H1 (cell line): ENCODE results near the gene CHRNG. TPM values are rescaled to one million over a fixed set of nuclear protein-coding genes. Genes with fewer than 3 reads are reported as not detected.

Experiments used
- CTCF ChIA-PET: fragments of 300-600 bp; sonication (Branson Sonifier 250); formaldehyde crosslinking; loops from one replicate; lab custom pipeline; 2021; ENCODE audit not compliant: partially characterized antibody; lab: Charles Lee
- POLR2A ChIA-PET: fragments of 300-600 bp; sonication (Branson Sonifier 250); formaldehyde crosslinking; loops from one replicate; lab custom pipeline; 2021; ENCODE audit warnings: inconsistent platforms; ENCODE audit not compliant: partially characterized antibody; lab: Charles Lee
- DNase-seq, 2 experiments: peaks; one replicate each; pipeline versions ENCODE4 v3.0.0 to v3.0.0-alpha.2; 2010 to 2022; ENCODE audit warnings: low spot score in 2 of 2, low read depth in 1 of 2, mixed read lengths in 1 of 2
- FAIRE-seq: peaks from 2 replicates; lab custom pipeline; 2011; peaks lifted over from hg19 to GRCh38; lab: Jason Lieb, UNC
- H2AFZ ChIP-seq: 2 replicates; pipeline ENCODE4 v1.8.1; 2012; ENCODE audit warnings: low read length, inconsistent platforms
- H2AK5ac ChIP-seq: 2 replicates; pipeline ENCODE4 v1.6.1; 2013; ENCODE audit warnings: low read depth, low read length
- H2BK120ac ChIP-seq: replicated peaks from 2 replicates; pipeline ENCODE3; 2013; ENCODE audit warnings: low read depth, low read length, inconsistent platforms
- H2BK12ac ChIP-seq: 2 replicates; pipeline ENCODE4 v1.6.1; 2013; ENCODE audit warnings: low read depth, low read length
- H2BK15ac ChIP-seq: 2 replicates; pipeline ENCODE4 v1.6.1; 2013; ENCODE audit warnings: low read length
- H2BK20ac ChIP-seq: 2 replicates; pipeline ENCODE4 v1.6.1; 2013; ENCODE audit warnings: low read length
- H2BK5ac ChIP-seq: 2 replicates; pipeline ENCODE4 v1.6.1; 2013; ENCODE audit warnings: low read depth, low read length
- H3K14ac ChIP-seq: 2 replicates; pipeline ENCODE4 v1.6.1; 2013; ENCODE audit warnings: inconsistent platforms; ENCODE audit not compliant: insufficient read length
- H3K18ac ChIP-seq: 2 replicates; pipeline ENCODE4 v1.6.1; 2013; ENCODE audit warnings: low read length; ENCODE audit errors: extremely low read depth
- H3K23ac ChIP-seq: 2 replicates; pipeline ENCODE4 v1.6.1; 2013; ENCODE audit warnings: inconsistent platforms; ENCODE audit not compliant: insufficient read length
- H3K23me2 ChIP-seq: 2 replicates; pipeline ENCODE4 v1.6.1; 2013; ENCODE audit warnings: low read depth, low read length
- H3K27ac ChIP-seq: 2 replicates; pipeline ENCODE4 v1.6.1; 2011; ENCODE audit warnings: low read depth, low read length, inconsistent platforms
- H3K27me3 ChIP-seq, 4 experiments: replicated peaks in 1 of 4; 1 replicate in 1 of 4; 2 replicates in 3 of 4; pipeline versions ENCODE4 v1.6.1 to v1.8.1; 2011 to 2013; ENCODE audit warnings: low read length in 3 of 4, mild to moderate bottlenecking in 3 of 4, inconsistent platforms in 2 of 4, mixed read lengths in 2 of 4, moderate library complexity in 1 of 4; ENCODE audit not compliant: control insufficient read depth in 3 of 4, insufficient read depth in 3 of 4; ENCODE audit errors: extremely low read depth in 1 of 4
- H3K36me3 ChIP-seq, 4 experiments: 2 replicates each; pipeline versions ENCODE4 v1.6.1 to v1.8.1; 2011 to 2013; ENCODE audit warnings: mild to moderate bottlenecking in 4 of 4, low read length in 3 of 4, moderate library complexity in 2 of 4, control low read depth in 1 of 4, inconsistent platforms in 1 of 4; ENCODE audit not compliant: insufficient read depth in 4 of 4, control insufficient read depth in 2 of 4
- H3K4ac ChIP-seq: replicated peaks from 2 replicates; pipeline ENCODE3; 2013; ENCODE audit warnings: low read length, low read depth, mixed read lengths, inconsistent platforms; ENCODE audit not compliant: insufficient read length
- H3K4me1 ChIP-seq, 4 experiments: replicated peaks in 1 of 4; 1 replicate in 1 of 4; 2 replicates in 3 of 4; pipeline versions ENCODE4 v1.6.1 to v1.8.1; 2011 to 2013; ENCODE audit warnings: low read length in 3 of 4, inconsistent platforms in 2 of 4, mixed read lengths in 1 of 4; ENCODE audit not compliant: insufficient read depth in 4 of 4, control insufficient read depth in 3 of 4
- H3K4me2 ChIP-seq, 2 experiments: 2 replicates each; pipeline versions ENCODE4 v1.6.1 to v1.8.1; 2011 to 2013; ENCODE audit warnings: low read depth in 2 of 2, low read length in 2 of 2, control low read depth in 1 of 2, inconsistent platforms in 1 of 2, mild to moderate bottlenecking in 1 of 2; ENCODE audit not compliant: insufficient read depth in 1 of 2
- H3K4me3 ChIP-seq, 4 experiments: fragments of 200-600, 300-600 bp in 1 of 4; sonication (generic), shearing (Covaris generic), sonication (Bioruptor Twin) in 1 of 4; 2 replicates each; pipeline versions ENCODE4 v1.5.1 to v1.8.1; 2011 to 2016; ENCODE audit warnings: low read length in 4 of 4, low read depth in 3 of 4, control low read depth in 2 of 4, inconsistent platforms in 2 of 4, mild to moderate bottlenecking in 2 of 4, mixed read lengths in 1 of 4, moderate library complexity in 1 of 4; ENCODE audit not compliant: insufficient read depth in 2 of 4; ENCODE audit errors: extremely low read depth in 1 of 4
- H3K56ac ChIP-seq: replicated peaks from 2 replicates; pipeline ENCODE3; 2013; ENCODE audit warnings: low read depth, mild to moderate bottlenecking, mixed read lengths, low read length, inconsistent platforms; ENCODE audit not compliant: insufficient read length
- H3K79me1 ChIP-seq: 2 replicates; pipeline ENCODE4 v1.6.1; 2013; ENCODE audit warnings: low read depth, low read length, control low read depth
- H3K79me2 ChIP-seq, 2 experiments: 2 replicates each; pipeline versions ENCODE4 v1.6.1 to v1.8.1; 2012 to 2013; ENCODE audit warnings: low read length in 2 of 2, mild to moderate bottlenecking in 2 of 2, inconsistent platforms in 1 of 2; ENCODE audit not compliant: insufficient read depth in 2 of 2, control insufficient read depth in 1 of 2
- H3K9ac ChIP-seq, 4 experiments: replicated peaks in 1 of 4; 1 replicate in 1 of 4; 2 replicates in 3 of 4; pipeline versions ENCODE4 v1.6.1 to v1.8.1; 2011 to 2013; ENCODE audit warnings: low read depth in 3 of 4, low read length in 3 of 4, control low read depth in 2 of 4, mild to moderate bottlenecking in 2 of 4, moderate library complexity in 2 of 4, inconsistent platforms in 1 of 4; ENCODE audit errors: extremely low read depth in 1 of 4
- H3K9me3 ChIP-seq, 2 experiments: 2 replicates each; pipeline versions ENCODE4 v1.6.1 to v1.8.1; 2012 to 2013; ENCODE audit warnings: mild to moderate bottlenecking in 2 of 2, moderate library complexity in 2 of 2, control low read depth in 1 of 2, inconsistent platforms in 1 of 2, low read depth in 1 of 2, low read length in 1 of 2, mixed read lengths in 1 of 2; ENCODE audit not compliant: insufficient read depth in 2 of 2
- H4K20me1 ChIP-seq, 2 experiments: replicated peaks in 1 of 2; 2 replicates each; pipeline versions ENCODE3 to v1.8.1; 2011 to 2013; ENCODE audit warnings: inconsistent platforms in 2 of 2, low read length in 2 of 2, mild to moderate bottlenecking in 1 of 2; ENCODE audit not compliant: insufficient read depth in 2 of 2, control insufficient read depth in 1 of 2
- H4K5ac ChIP-seq: 2 replicates; pipeline ENCODE4 v1.6.1; 2013; ENCODE audit warnings: low read length, low read depth, mixed read lengths, inconsistent platforms; ENCODE audit not compliant: insufficient read length
- H4K8ac ChIP-seq: 2 replicates; pipeline ENCODE4 v1.8.0; 2013; ENCODE audit warnings: mild to moderate bottlenecking, moderate library complexity, low read length, inconsistent platforms; ENCODE audit not compliant: insufficient read depth; ENCODE audit errors: extremely low read depth
- H4K91ac ChIP-seq: replicated peaks from 2 replicates; pipeline ENCODE3; 2013; ENCODE audit warnings: low read length, mixed read lengths, inconsistent platforms; ENCODE audit not compliant: insufficient read length
- CEBPB ChIP-seq: IDR thresholded peaks from 2 replicates; pipeline ENCODE4 v1.6.1; 2012; ENCODE audit warnings: low read depth, low read length
- CHD1 ChIP-seq: IDR thresholded peaks from 2 replicates; pipeline ENCODE4 v1.6.1; 2012; ENCODE audit warnings: low read depth, low read length, improper control_type of control experiment
- CTBP2 ChIP-seq: IDR thresholded peaks from 2 replicates; pipeline ENCODE4 v1.7.0; 2011; ENCODE audit warnings: borderline replicate concordance, mild to moderate bottlenecking, moderate library complexity, mixed read lengths, low read length; ENCODE audit not compliant: insufficient read depth, insufficient read length
- E2F6 ChIP-seq: IDR thresholded peaks from 2 replicates; pipeline ENCODE4 v1.6.1; 2012; ENCODE audit warnings: inconsistent platforms
- RFX5 ChIP-seq: IDR thresholded peaks from 2 replicates; pipeline ENCODE4 v1.6.1; 2011; ENCODE audit warnings: low read depth, low read length, improper control_type of control experiment, borderline replicate concordance
- TAF1 ChIP-seq: IDR thresholded peaks from 2 replicates; pipeline ENCODE4 v1.6.1; 2011; ENCODE audit warnings: mild to moderate bottlenecking, low read depth, low read length
- USF2 ChIP-seq: IDR thresholded peaks from 2 replicates; pipeline ENCODE4 v1.6.1; 2011; ENCODE audit warnings: low read length, improper control_type of control experiment
- WGBS, 2 experiments: shearing (Covaris generic) in 1 of 2; methylation state at CpG; one replicate each; pipeline versions ENCODE4 v1.1.6 to v1.1.7; 2013 to 2015; ENCODE audit warnings: low lambda C conversion rate in 2 of 2, mixed read lengths in 2 of 2, inconsistent platforms in 1 of 2, low coverage in 1 of 2, missing lambda C conversion rate in 1 of 2; ENCODE audit not compliant: insufficient replicate concordance in 2 of 2, insufficient coverage in 1 of 2, insufficient read length in 1 of 2; ENCODE audit errors: extremely low coverage in 1 of 2, missing lambda C conversion rate in 1 of 2; 5-methylcytosine and 5-hydroxymethylcytosine counted together
- polyA plus RNA-seq, 7 experiments: library from polyadenylated mRNA; depleted of rRNA in 3 of 7; stranded (reverse) in 5 of 7; unstranded in 2 of 7; fragments of >200 nt in 5 of 7; fragments of 200-250 nt in 2 of 7; gene quantifications; 1 replicate in 5 of 7; 2 replicates in 1 of 7; 4 replicates in 1 of 7; pipeline versions ENCODE4 v1.2.1 to v1.2.3, GENCODE V29; 2011 to 2013; ENCODE audit warnings: missing spikeins in 2 of 7, mixed read lengths in 2 of 7
- total RNA-seq: library from RNA; stranded (reverse); fragmentation: NEBNext Ultra II Directional; extraction: Animal tissue kit (Norgen Biotek cat#: 25700); gene quantifications from 2 replicates; pipeline ENCODE4 v1.2.1, GENCODE V29; 2021

The CHRNG gene
- total and polyA plus RNA-seq, 2 of the 8 experiments (the other 6 are each of a cell fraction or from before 2014, with no cell fraction given) = 0.05 TPM; not detected in 1

- no peak overlapping the region for H3K56ac ChIP-seq
- no peak overlapping the region for H3K23ac ChIP-seq
- no peak overlapping the region for H3K4me3 ChIP-seq
- no peak overlapping the region for H3K9ac ChIP-seq
- H3K4me1 ChIP-seq = peaks cover 0 to 15% (median 10%) of the 10 kb centered on the region in 4 experiments; a peak in 6 of 7 replicates
- no peak overlapping the region for H3K27ac ChIP-seq
- H2BK120ac ChIP-seq = no peak overlapping the region
- H2BK12ac ChIP-seq = no peak overlapping the region
- H3K79me1 ChIP-seq = no peaks in the 10 kb centered on the region; the same call in 1 of the 2 replicates
- 0 out of 4 replicates have a peak, but pooled peaks cover 0 to 4% of the 10 kb centered on the region in 2 experiments for H3K79me2 ChIP-seq
- H4K91ac ChIP-seq = no peak overlapping the region
- WGBS, 2 experiments = 83% methylated on average over 9 of the region's 9 CpGs; no CpG with 5 or more reads in 1 of the 2 experiments
- H3K36me3 ChIP-seq = peaks cover 0 to 6% (median 0%) of the 10 kb centered on the region in 4 experiments; a peak in 2 of 8 replicates
- H3K23me2 ChIP-seq = 0 out of 2 replicates have a peak, but pooled peaks cover 1% of the 10 kb centered on the region
- H3K4me2 ChIP-seq = no peak overlapping the region
- no peak overlapping the region for H3K14ac ChIP-seq
- ChIA-PET CTCF (interaction anchor here (0.6 to 1.6 kb wide), 4 partner anchors 19 to 85 kb away, joined by 3 to 4 read pairs (median 4); no protein-coding TSS in a partner anchor), POLR2A (interaction anchor here (0.9 to 4.0 kb wide), 2 partner anchors 9 to 11 kb away, joined by 3 to 24 read pairs; partner anchors contain the start of genes EIF4E2 and TIGD1)
- H3K4ac ChIP-seq = no peak overlapping the region
- H2AFZ ChIP-seq = no peak overlapping the region
- H3K9me3 ChIP-seq = no peaks in the 10 kb centered on the region
- no peak overlapping the region for H4K5ac ChIP-seq
- H2AK5ac ChIP-seq = no peak overlapping the region
- H3K27me3 ChIP-seq = no peaks in the 10 kb centered on the region
- no peak overlapping the region for H3K18ac ChIP-seq
- H2BK20ac ChIP-seq = no peak overlapping the region
- FAIRE-seq (no peak), DNase-seq (peak in 1 of 2 experiments; percentile 39)
- H4K8ac ChIP-seq = no peak overlapping the region
- no peak overlapping the region for H2BK15ac ChIP-seq
- no peak overlapping the region for H2BK5ac ChIP-seq
- H4K20me1 ChIP-seq = peaks cover 4 to 9% of the 10 kb centered on the region in 2 experiments
- TF ChIP-seq CEBPB = no peak
- no peak for TF ChIP-seq CHD1
- no peak for TF ChIP-seq USF2
- TF ChIP-seq TAF1 = no peak
- no peak for TF ChIP-seq RFX5
- no peak for TF ChIP-seq E2F6
- TF ChIP-seq CTBP2 = no peak
These were observed 2.6 kb downstream of the CHRNG start for GRCh38 chr2:232541961-232542714.
